HG03060 (cell line): ENCODE data around the gene MYH15.

Experiments
- ATAC-seq: cut with Tn5 transposase; IDR thresholded peaks from one replicate; pipeline ENCODE4 v1.9.1; 2021; ENCODE audit warnings: low read depth, moderate number of reproducible peaks; ENCODE audit not compliant: unreplicated experiment

Gene MYH15

DNA sequence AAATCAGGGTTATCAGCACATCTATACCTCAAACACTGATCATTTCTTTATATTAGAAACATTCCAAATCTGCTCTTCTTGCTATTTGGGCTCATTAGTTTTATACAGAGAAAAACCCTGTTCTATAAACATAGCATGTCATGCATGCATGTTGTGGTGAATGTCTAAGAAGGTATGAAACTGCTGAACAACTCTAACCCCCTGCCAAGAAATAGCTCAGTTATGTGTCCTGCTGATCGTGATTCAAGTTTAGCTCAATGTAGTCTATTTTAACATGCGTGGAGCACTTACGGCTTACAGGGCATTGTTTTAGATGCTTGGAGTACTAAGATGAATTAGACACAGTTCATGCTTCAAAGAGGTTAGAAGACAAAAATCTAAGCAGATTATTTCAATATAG, 35.8 kb downstream of the MYH15 start:
- ATAC-seq, result no peak

DNA sequence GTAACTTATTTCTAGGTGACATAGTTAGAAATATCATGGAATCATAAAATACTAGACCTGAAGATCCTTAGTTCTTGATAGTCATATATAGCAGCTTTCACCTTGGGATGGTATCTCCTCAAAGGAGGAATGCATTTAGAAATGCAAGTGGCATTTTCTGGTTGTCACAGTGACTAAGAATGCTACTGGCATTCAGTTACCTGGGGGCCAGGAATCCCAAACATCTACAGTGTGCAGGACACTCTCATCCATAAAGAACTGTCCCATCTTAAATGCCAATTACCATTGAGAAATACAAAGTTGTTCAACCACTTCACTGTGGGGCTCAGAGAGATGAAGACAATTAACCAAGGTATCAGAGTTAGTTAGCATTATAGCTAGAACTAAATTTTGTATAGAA, 36.7 kb downstream of the MYH15 start:
- no peak for ATAC-seq

DNA sequence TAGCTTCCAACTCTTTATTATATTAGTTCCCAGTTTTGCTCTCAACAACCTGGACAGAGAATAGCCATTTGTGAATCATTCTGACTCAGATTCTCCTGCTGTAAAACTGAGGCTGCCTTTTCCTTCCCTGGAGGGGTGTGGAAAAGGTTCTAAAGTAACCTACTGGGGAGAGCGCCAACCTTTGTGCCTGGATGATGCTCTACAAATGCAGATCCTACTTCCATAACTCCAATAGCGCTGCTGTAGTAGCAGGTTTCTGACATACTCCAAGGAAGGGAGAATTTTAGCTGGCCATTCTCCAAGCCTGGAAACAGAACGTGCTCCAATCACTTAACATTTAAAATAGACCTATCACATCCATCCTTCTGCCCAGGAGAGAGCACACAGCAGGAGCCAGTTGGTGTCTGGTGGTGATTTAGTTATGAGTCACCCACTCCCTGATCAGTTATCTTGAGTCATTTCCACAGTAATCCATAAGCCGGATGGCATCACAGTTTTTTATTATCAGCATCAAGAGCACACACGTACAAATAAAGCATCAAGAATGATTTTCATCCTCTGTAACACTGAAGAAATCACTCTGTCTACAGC, 38.3 kb downstream of the MYH15 start:
- no peak for ATAC-seq

- ATAC-seq, result no peak
Observed at GRCh38 chr3:108471426-108471825, 39.0 kb downstream of the MYH15 start.

DNA sequence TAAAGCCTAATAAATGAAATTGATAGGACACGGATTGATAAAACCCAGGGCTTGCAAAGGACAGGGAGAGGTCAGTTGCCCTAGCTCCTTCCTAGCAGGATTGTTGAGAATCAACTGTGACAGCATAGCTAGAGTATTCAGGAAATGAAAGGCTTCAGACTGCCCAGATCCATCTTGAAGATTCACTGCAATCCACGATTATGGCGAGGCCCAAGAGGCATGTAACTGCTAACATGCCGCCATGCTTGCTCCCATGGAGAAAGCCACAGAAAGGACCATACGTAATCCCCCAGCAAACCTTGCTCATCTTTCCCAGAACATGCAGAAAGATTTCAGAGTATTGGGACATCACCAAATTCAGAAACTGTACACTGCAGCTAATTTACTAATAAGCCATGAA, 41.3 kb downstream of the MYH15 start:
- no peak for ATAC-seq

GRCh38 chr3:108468577-108468976, 41.8 kb downstream of the MYH15 start:
- ATAC-seq, result no peak

DNA sequence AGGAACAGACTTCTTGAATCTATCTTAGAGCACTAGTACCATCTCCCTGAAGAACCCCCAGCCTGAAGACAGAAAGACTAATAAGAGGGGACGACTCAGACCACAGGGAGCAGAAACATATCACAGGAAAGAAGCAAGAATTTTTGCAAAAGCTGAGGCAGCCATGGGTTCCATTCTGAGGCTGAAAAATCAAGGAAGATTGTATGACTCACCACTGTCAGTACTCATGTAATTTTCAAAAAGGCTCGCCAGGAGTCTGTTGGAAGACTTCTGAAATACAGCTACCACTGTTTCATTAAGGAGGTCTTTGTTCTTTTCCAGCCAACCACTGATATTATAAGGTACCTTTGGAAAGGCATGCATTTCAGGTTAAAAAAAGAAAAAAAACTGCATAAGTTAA, 47.5 kb downstream of the MYH15 start:
- ATAC-seq, result no peak

GRCh38 chr3:108461661-108462111, 48.7 kb downstream of the MYH15 start:
- ATAC-seq, result no peak

- ATAC-seq, result no peak
Observed at GRCh38 chr3:108459225-108459624, 51.2 kb downstream of the MYH15 start.

DNA sequence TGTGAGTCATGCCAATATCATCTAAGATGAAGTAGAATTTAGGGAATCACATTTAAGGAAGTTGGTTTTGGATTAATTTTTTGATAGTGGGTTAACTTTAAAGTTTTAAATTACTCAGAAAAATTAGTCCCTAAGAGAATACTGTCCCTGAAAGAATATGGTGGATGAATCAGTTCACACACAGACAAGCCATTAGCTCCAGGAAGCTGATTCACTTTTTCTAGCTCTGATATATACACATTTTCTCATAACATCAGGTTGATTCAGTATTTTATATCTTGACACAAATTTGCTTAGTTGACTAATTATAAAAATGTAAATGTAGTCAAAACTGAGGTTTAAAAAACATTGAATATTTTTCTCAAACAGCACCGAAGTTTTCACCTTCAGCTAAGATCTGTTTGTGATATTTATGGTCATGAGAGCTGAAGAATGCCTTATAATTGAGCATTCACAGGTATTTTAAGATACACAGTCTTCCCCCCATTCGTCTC, 55.1 kb downstream of the MYH15 start:
- no peak for ATAC-seq

- ATAC-seq, result no peak
Observed at GRCh38 chr3:108453565-108453964, 56.8 kb downstream of the MYH15 start.

GRCh38 chr3:108450444-108450843, 60.0 kb downstream of the MYH15 start:
- ATAC-seq, result no peak

- ATAC-seq, result peak; percentile 53
Observed at GRCh38 chr3:108448593-108448992, 61.8 kb downstream of the MYH15 start.

- ATAC-seq, result no peak
Observed at GRCh38 chr3:108447096-108447847, 63.1 kb downstream of the MYH15 start.

GRCh38 chr3:108442281-108442680, 68.1 kb downstream of the MYH15 start:
- ATAC-seq, result no peak

- ATAC-seq, result no peak
Observed at GRCh38 chr3:108441518-108441917, 68.9 kb downstream of the MYH15 start.

DNA sequence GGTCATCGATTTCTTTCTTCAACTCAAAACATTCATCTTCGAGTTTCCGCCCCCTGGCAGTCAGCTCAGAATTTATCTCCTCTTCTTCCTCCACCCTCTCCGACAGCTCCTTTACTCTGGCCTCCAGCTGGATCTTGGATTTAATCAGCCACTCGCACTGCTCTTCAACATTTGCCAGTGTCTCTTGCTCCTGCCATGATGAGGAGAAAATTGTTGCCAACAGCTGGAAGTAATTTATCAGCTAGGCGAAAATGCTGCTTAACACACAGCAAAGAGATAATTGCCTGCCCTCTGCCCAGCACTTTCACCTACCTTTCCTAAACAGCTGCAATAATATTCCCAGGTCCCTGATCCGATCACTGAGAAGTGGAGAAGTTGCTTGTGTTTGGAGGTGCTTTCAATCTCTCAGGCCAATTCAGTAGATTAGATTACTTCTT, 69.3 kb downstream of the MYH15 start:
- no peak for ATAC-seq

GRCh38 chr3:108438542-108438941, 71.9 kb downstream of the MYH15 start:
- no peak for ATAC-seq

- no peak for ATAC-seq
Observed at GRCh38 chr3:108437439-108437838, 73.0 kb downstream of the MYH15 start.

DNA sequence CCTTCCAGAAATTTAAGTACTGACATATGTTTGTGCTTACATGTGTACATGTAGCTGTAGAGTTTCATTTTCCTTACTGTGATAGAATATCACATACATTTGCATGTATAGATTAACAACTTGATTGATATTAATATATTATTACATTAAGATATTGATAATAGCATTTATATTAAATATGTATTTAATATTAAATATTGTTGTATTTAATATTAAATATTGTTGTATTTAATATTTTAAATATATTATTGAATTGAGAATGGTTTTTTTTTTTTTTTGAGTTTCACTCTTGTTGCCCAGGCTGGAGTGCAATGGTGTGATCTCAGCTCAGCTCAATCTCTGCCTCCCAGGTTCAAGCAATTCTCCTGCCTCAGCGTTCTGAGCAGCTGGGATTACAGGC, 76.5 kb downstream of the MYH15 start:
- ATAC-seq, result no peak

GRCh38 chr3:108432431-108432830, 78.0 kb downstream of the MYH15 start:
- ATAC-seq, result no peak

DNA sequence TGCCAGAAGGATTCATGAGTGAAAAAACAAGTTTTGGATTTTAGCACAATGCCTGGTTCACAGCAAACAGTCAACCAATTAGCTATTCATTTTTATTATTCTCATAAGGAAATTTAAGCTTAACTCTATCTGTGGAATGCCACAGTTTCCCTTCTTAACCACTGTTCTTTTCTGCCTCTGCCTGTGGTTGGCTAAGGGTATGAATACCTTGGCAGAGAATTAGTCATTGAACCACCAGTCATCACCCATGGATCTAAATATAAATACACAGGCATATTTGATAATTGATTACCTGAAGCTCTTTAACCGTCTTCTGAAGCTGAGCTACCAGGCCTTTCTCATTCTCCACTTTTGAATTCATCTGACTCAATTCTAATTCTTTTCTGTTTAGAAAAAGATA, 79.9 kb downstream of the MYH15 start:
- ATAC-seq, result no peak
